Frontal cortex (tissue), 4 donors: ENCODE results near the gene MYO1D. TPM values are rescaled to one million over a fixed set of nuclear protein-coding genes. Genes with fewer than 3 reads are reported as not detected.
A peak's percentile ranks its signal among the peaks of the same experiment; 100 is the strongest.

Source experiments
- DNase-seq, 2 donors: peaks; one replicate each; pipeline ENCODE4 v3.0.0; 2012; ENCODE audit warnings: low spot score in 2 of 2
- FAIRE-seq: peaks from 2 replicates; lab custom pipeline; 2012; peaks lifted over from hg19 to GRCh38; lab: Jason Lieb, UNC
- total RNA-seq: library from RNA; depleted of rRNA; stranded (reverse); fragments of >200 nt; gene quantifications from one replicate; pipeline ENCODE4 v1.2.3, GENCODE V29; 2014
- donor health status: control.
- donor health status: control.
- donor health status: control.

Gene MYO1D
- total RNA-seq, 1 donor from 2014 or later, result 52.6 TPM

GRCh38 chr17:32863559-32863958 is 13.4 kb downstream of the MYO1D start:
- FAIRE-seq, result peak; percentile 69
- DNase-seq, result no peak

GRCh38 chr17:32862940-32863339 is 14.0 kb downstream of the MYO1D start:
- FAIRE-seq, result no peak
- DNase-seq, result no peak

- DNase-seq (no peak), FAIRE-seq (no peak)
These were observed 14.9 kb downstream of the MYO1D start for GRCh38 chr17:32861981-32862380.

- no peak for FAIRE-seq
- no peak for DNase-seq
These were observed 16.9 kb downstream of the MYO1D start for GRCh38 chr17:32859857-32860525.

- FAIRE-seq, result no peak
- DNase-seq, result no peak
These were observed 21.3 kb downstream of the MYO1D start for GRCh38 chr17:32855620-32856019.

- FAIRE-seq (no peak), DNase-seq (no peak)
These were observed 22.0 kb downstream of the MYO1D start for GRCh38 chr17:32854832-32855389.

- FAIRE-seq (no peak), DNase-seq (no peak)
These were observed 22.7 kb downstream of the MYO1D start for GRCh38 chr17:32854207-32854606.

- FAIRE-seq (no peak), DNase-seq (no peak)
These were observed 24.1 kb downstream of the MYO1D start for GRCh38 chr17:32852811-32853210.

GRCh38 chr17:32849879-32850278 is 27.0 kb downstream of the MYO1D start:
- FAIRE-seq (no peak), DNase-seq (no peak)

- FAIRE-seq, result no peak
- DNase-seq, result no peak
These were observed 28.9 kb downstream of the MYO1D start for GRCh38 chr17:32847977-32848376.

- DNase-seq (no peak), FAIRE-seq (no peak)
These were observed 30.8 kb downstream of the MYO1D start for GRCh38 chr17:32846143-32846542.

- no peak for FAIRE-seq
These were observed 36.7 kb downstream of the MYO1D start for GRCh38 chr17:32840241-32840640.

GRCh38 chr17:32836527-32836926 is 40.4 kb downstream of the MYO1D start:
- FAIRE-seq, result peak; percentile 21
- DNase-seq, result no peak

More at GRCh38 chr17:32840241-32840640, 36.7 kb downstream of the MYO1D start:
- DNase-seq, result no peak

GRCh38 chr17:32835291-32835761 is 41.6 kb downstream of the MYO1D start:
- no peak for FAIRE-seq

GRCh38 chr17:32834104-32834503 is 42.8 kb downstream of the MYO1D start:
- DNase-seq, result no peak
- FAIRE-seq, result no peak

More at GRCh38 chr17:32835291-32835761, 41.6 kb downstream of the MYO1D start:
- no peak for DNase-seq

GRCh38 chr17:32833526-32833925 is 43.4 kb downstream of the MYO1D start:
- no peak for DNase-seq
- no peak for FAIRE-seq

- FAIRE-seq, result no peak
- no peak for DNase-seq
These were observed 43.8 kb downstream of the MYO1D start for GRCh38 chr17:32833076-32833475.

- DNase-seq (no peak), FAIRE-seq (no peak)
These were observed 45.2 kb downstream of the MYO1D start for GRCh38 chr17:32831627-32832243.

- DNase-seq (no peak), FAIRE-seq (no peak)
These were observed 45.7 kb downstream of the MYO1D start for GRCh38 chr17:32831223-32831622.

- no peak for FAIRE-seq
These were observed 48.1 kb downstream of the MYO1D start for GRCh38 chr17:32828822-32829221.

GRCh38 chr17:32827227-32827626 is 49.7 kb downstream of the MYO1D start:
- FAIRE-seq, result no peak
- no peak for DNase-seq

More at GRCh38 chr17:32828822-32829221, 48.1 kb downstream of the MYO1D start:
- no peak for DNase-seq
